CD4-positive, alpha-beta memory T cell (primary cell): Measurements from ENCODE around the gene DHCR24. TPM values are rescaled to one million over a fixed set of nuclear protein-coding genes. Genes with fewer than 3 reads are reported as not detected.

Source experiments
- CTCF ChIA-PET: fragments of 350-600 bp; sonication (Branson Sonifier 250); formaldehyde crosslinking; loops from one replicate; lab custom pipeline; 2021; ENCODE audit warnings: inconsistent platforms; ENCODE audit not compliant: partially characterized antibody; lab: Charles Lee
- POLR2A ChIA-PET: fragments of 350-600 bp; sonication (Branson Sonifier 250); formaldehyde crosslinking; loops from one replicate; lab custom pipeline; 2021; ENCODE audit not compliant: partially characterized antibody; lab: Charles Lee
- DNase-seq, 5 donors: peaks; one replicate each; pipeline versions ENCODE4 v3.0.0 to v3.0.0-alpha.2; 2020 to 2022; ENCODE audit warnings: mixed read lengths in 1 of 5
- H3K27ac ChIP-seq: one replicate; pipeline ENCODE4 v1.7.0; 2013; ENCODE audit warnings: low read depth, low read length
- H3K27me3 ChIP-seq: 2 replicates; pipeline ENCODE4 v1.7.0; 2013; ENCODE audit warnings: mild to moderate bottlenecking, low read length, moderate library complexity; ENCODE audit not compliant: insufficient read depth
- H3K36me3 ChIP-seq: 2 replicates; pipeline ENCODE4 v1.7.0; 2013; ENCODE audit warnings: mild to moderate bottlenecking, low read length, moderate library complexity; ENCODE audit not compliant: insufficient read depth
- H3K4me1 ChIP-seq: 2 replicates; pipeline ENCODE4 v1.7.0; 2013; ENCODE audit warnings: mild to moderate bottlenecking, low read length, moderate library complexity; ENCODE audit not compliant: insufficient read depth
- H3K4me3 ChIP-seq, 2 donors: one replicate each; pipeline ENCODE4 v1.7.0; 2013; ENCODE audit warnings: low read length in 2 of 2, mild to moderate bottlenecking in 1 of 2
- H3K9me3 ChIP-seq, 2 donors: one replicate each; pipeline ENCODE4 v1.7.0; 2013; ENCODE audit warnings: low read length in 2 of 2, control low read depth in 1 of 2; ENCODE audit not compliant: control insufficient read depth in 1 of 2
- H3K27ac Mint-ChIP-seq, 7 donors: one replicate each; pipeline ENCODE4 v1.8.0; 2020 to 2021; ENCODE audit warnings: mixed read lengths in 7 of 7, mild to moderate bottlenecking in 6 of 7, inconsistent platforms in 3 of 7, moderate library complexity in 3 of 7
- H3K27me3 Mint-ChIP-seq, 2 donors: one replicate each; pipeline ENCODE4 v1.8.0; 2020 to 2021; ENCODE audit warnings: mixed read lengths in 2 of 2
- H3K36me3 Mint-ChIP-seq, 2 donors: one replicate each; pipeline ENCODE4 v1.8.0; 2020 to 2021; ENCODE audit warnings: mixed read lengths in 2 of 2, inconsistent platforms in 1 of 2, mild to moderate bottlenecking in 1 of 2
- H3K4me1 Mint-ChIP-seq, 4 donors: one replicate each; pipeline ENCODE4 v1.8.0; 2020 to 2021; ENCODE audit warnings: mixed read lengths in 4 of 4, mild to moderate bottlenecking in 1 of 4
- H3K4me3 Mint-ChIP-seq, 8 donors: one replicate each; pipeline ENCODE4 v1.8.0; 2020 to 2021; ENCODE audit warnings: mixed read lengths in 8 of 8, mild to moderate bottlenecking in 7 of 8, moderate library complexity in 6 of 8, inconsistent platforms in 3 of 8
- H3K9me3 Mint-ChIP-seq, 8 donors: one replicate each; pipeline ENCODE4 v1.8.0; 2020 to 2021; ENCODE audit warnings: mixed read lengths in 8 of 8, mild to moderate bottlenecking in 5 of 8, inconsistent platforms in 3 of 8, moderate library complexity in 1 of 8
- intact Hi-C: fragments of 100-400 bp; cut with micrococcal nuclease; formaldehyde crosslinking; loops from one replicate; pipeline ENCODE4 v1.15.1; 2023
- polyA plus RNA-seq, 2 donors: library from polyadenylated mRNA; unstranded; fragments of 300-500 nt; fragmentation: Illumina TruSeq; gene quantifications; one replicate each; pipeline ENCODE4 v1.2.3, GENCODE V29; 2021
- total RNA-seq, 2 experiments: library from RNA; stranded (reverse); gene quantifications; one replicate each; pipeline ENCODE4 v1.2.3, GENCODE V29; 2021

DHCR24 gene
- total and polyA plus RNA-seq, 4 experiments from 2014 or later: 5.9 to 9.9 (median 7.3) TPM

DNA sequence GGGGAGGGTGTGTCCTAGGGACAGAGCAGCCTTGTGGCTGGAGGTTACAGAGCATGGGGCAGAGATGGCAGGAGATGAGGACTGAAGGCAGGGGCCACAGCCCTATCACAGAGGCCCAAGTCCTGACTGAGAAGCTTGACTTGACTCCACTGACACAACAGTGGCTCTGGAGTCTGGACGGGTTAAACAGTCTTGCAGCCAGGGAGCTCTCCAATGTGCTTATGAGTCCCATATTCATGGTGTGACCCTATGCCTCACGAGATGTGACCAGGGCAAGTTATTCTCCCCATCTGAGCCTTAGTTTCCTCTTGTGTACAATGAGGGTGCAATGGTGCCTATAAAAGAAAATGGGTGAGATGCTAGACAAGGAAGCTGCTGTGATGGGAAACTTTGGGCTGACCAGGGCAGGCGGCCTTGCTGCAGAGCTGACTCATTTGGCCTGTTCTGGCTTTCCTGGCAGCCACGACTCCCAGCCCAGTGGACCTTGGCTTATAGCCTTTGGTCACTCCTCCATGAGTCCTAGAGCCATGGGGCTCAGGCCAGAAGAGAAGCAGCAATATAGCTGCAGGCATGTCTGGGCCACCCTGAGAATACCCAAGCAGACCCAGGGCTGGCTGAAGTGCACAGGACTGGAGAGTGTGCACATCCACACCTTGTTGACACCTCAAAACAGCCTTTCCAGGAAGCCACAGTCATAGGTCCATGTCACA is 83.1 kb downstream of the DHCR24 start:
- CTCF ChIA-PET: interaction anchor here (0.9 to 1.5 kb wide), 3 partner anchors 11 to 130 kb away, joined by 4 to 5 read pairs (median 4); no protein-coding TSS in a partner anchor
- Histone ChIP-seq H3K27ac (no peak overlapping the region), H3K27me3 (no peaks in the 10 kb centered on the region), H3K36me3 (no peaks in the 10 kb centered on the region), H3K4me1 (peaks cover 37% of the 10 kb centered on the region), H3K4me3 (no peak overlapping the region), H3K9me3 (no peaks in the 10 kb centered on the region)
- Mint-ChIP-seq H3K9me3 (no peaks in the 10 kb centered on the region), H3K4me3 (peak overlapping the region in 6 of 8 donors; percentile 1 to 68 (median 40)), H3K36me3 (peaks cover 0 to 3% of the 10 kb centered on the region in 2 donors), H3K27me3 (no peaks in the 10 kb centered on the region), H3K4me1 (peaks cover 35 to 63% (median 45%) of the 10 kb centered on the region in 4 donors), H3K27ac (peak overlapping the region; percentile 47 to 88 (median 68))
- no peak for DNase-seq
- intact Hi-C loops: loop anchor here (5.0 kb wide), 2 partner anchors 397 to 752 kb away; partner anchors contain the start of genes SSBP3, TCEANC2 and TMEM59
- POLR2A ChIA-PET: interaction anchor here (0.7 to 0.8 kb wide), 2 partner anchors 89 to 1882 kb away, joined by 3 read pairs; partner anchors contain the start of genes ECHDC2 and TTC4

DNA sequence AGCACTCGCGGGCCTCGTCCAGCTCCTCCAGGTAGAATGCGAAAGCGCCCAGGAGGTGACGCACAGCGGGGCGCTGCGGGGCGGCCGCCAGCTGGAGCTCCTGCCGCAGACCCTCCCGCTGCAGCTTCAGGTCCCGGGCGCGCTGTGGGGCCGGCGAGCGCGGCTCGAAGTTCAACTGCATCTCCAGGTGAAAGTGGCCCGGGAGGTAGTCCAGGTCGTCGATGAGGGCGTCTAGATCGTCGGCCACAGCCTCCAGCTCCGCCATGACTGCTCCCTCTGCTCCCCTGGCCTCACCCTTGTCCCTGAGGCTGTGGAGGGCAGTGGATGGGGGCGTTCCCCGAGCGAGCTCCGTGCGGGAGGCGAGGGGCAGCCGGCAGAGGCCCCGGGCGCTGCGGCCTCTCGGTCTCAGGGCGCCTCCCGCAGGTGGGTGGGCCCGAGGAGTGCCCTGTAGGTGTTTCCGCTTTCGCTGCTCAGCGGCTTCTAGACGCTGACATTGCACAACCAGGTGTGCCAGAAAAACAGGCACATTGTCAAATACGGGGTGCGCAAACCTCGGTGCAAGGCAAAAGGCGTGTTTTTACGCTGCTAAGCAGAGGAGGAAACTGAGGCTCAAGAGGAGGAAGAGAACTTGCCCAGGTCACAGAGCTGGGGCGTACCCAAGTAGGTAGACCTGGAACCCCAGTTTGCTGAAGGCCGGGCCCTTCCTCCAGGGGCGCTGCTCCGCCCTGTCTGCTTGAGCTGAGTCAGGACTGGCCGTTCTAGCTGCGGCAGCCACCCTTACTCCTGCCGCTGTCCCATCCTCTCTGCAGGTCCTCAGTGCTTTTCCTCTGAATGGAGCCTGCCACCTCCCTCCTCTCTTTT is 85.9 kb downstream of the DHCR24 start, which contains the start of gene TTC22:
Gene TTC22, minus strand, starts transcription at position 425 of the 861 bp plus-strand sequence. Its CDS starts 160 bp downstream, at position 265.
- peak; percentile 65 to 77 (median 70) for DNase-seq
- Mint-ChIP-seq H3K36me3 (peaks cover 7 to 18% of the 10 kb centered on the region in 2 donors), H3K27ac (peak within 1 kb of the TSS; percentile 89 to 98 (median 96)), H3K9me3 (no peaks in the 10 kb centered on the region), H3K27me3 (no peaks in the 10 kb centered on the region), H3K4me3 (peak within 1 kb of the TSS; percentile 90 to 99 (median 96)), H3K4me1 (peaks cover 40 to 73% (median 57%) of the 10 kb centered on the region in 4 donors)
- intact Hi-C loops: loop anchor here (2.0 to 5.0 kb wide), 5 partner anchors 36 to 749 kb away; partner anchors contain the start of genes PARS2, SSBP3, TCEANC2 and TMEM59
- ChIA-PET CTCF (interaction anchor here (0.6 to 3.5 kb wide), 38 partner anchors 9 to 940 kb away, joined by 3 to 29 read pairs (median 4); partner anchors contain the start of genes CYB5RL, MRPL37, PARS2 and TCEANC2), POLR2A (interaction anchor here (0.6 to 3.7 kb wide), 14 partner anchors 9 to 855 kb away, joined by 3 to 24 read pairs (median 4); partner anchors contain the start of genes IFT25, LRRC42, PARS2 and SSBP3)
- Histone ChIP-seq H3K9me3 (no peaks in the 10 kb centered on the region), H3K27me3 (no peaks in the 10 kb centered on the region), H3K4me1 (peaks cover 46% of the 10 kb centered on the region), H3K27ac (peak within 1 kb of the TSS; percentile 68), H3K4me3 (peak within 1 kb of the TSS; percentile 89 to 90), H3K36me3 (no peaks in the 10 kb centered on the region)

DNA sequence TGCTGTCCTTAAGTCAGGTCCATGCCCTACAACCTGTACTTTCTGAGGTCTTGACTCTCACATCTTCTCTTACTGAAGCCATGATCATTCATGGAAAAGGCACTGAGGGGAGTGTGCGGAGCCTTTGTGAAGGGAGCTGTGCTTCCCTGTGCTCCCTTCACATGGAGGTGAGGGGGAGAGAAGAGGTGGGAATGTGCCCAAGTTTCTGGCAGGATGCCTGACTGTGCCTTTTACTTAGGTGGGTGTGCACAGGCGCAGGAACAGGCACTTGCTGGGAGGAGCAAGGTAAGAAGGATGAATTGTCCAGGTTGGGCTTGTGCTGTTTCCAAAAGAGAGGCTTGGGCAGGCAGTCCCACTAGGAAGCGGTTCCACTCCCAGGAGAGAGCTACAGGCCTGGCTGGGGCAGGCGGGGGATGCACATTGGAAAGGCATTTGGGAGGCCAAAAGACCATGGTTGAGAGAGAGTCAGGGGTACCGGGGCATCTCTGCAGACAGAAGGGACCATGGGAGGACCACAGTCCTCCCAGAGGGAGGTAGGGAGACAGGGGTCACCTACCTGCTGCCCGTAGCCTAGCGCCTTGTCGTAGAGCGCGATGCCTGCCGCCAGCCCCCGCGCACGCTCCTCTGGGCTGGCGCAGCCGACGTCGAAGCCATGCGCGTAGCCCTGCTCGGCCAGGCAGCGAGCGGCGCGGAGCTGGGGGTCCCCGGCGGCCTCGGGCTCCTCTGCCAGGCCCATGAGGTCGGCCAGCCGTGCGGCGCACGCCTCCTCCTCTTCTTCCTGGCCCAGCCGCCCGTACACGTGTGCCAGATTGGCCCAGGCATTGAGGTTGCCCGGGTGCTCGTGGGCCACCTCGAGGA is 86.7 kb downstream of the DHCR24 start:
- Histone ChIP-seq H3K4me1 (peaks cover 46% of the 10 kb centered on the region), H3K36me3 (no peaks in the 10 kb centered on the region), H3K27ac (peak overlapping the region; percentile 68), H3K4me3 (peak overlapping the region; percentile 89 to 90), H3K27me3 (no peaks in the 10 kb centered on the region), H3K9me3 (no peaks in the 10 kb centered on the region)
- H3K27ac Mint-ChIP-seq: peak overlapping the region; percentile 85 to 94 (median 89)
- POLR2A ChIA-PET: interaction anchor here (0.6 to 3.7 kb wide), 13 partner anchors 8 to 854 kb away, joined by 3 to 24 read pairs (median 4); partner anchors contain the start of genes IFT25, LRRC42, PARS2 and SSBP3
- H3K4me1 Mint-ChIP-seq: peaks cover 40 to 81% (median 63%) of the 10 kb centered on the region in 4 donors
- H3K9me3 Mint-ChIP-seq: no peaks in the 10 kb centered on the region
- CTCF ChIA-PET: interaction anchor here (0.8 to 3.5 kb wide), 27 partner anchors 8 to 939 kb away, joined by 3 to 29 read pairs (median 5); partner anchors contain the start of gene PARS2
- DNase-seq: no peak
- no peaks in the 10 kb centered on the region for H3K27me3 Mint-ChIP-seq
- H3K36me3 Mint-ChIP-seq: peaks cover 14 to 27% of the 10 kb centered on the region in 2 donors
- peak overlapping the region; percentile 90 to 99 (median 96) for H3K4me3 Mint-ChIP-seq
- intact Hi-C loops: loop anchor here (2.0 to 5.0 kb wide), 5 partner anchors 35 to 748 kb away; partner anchors contain the start of genes PARS2, SSBP3, TCEANC2 and TMEM59

Other genes starting within 250 kb of the DHCR24 start
- gene MROH7, start 245.4 kb downstream of the DHCR24 start, total RNA-seq: under 1 TPM; 0.22 to 0.38 TPM
- gene MROH7, start 245.4 kb downstream of the DHCR24 start, polyA plus RNA-seq: not detected
- gene TTC4, start 171.3 kb downstream of the DHCR24 start, total RNA-seq: 10 to 100 TPM; 20.0 to 24.5 TPM
- 10 to 100 TPM; 21.5 to 24.4 TPM for gene TTC4, start 171.3 kb downstream of the DHCR24 start, polyA plus RNA-seq
- 1 to 10 TPM; 5.0 to 6.0 TPM for gene PARS2, start 122.7 kb downstream of the DHCR24 start, total RNA-seq
- gene PARS2, start 122.7 kb downstream of the DHCR24 start, polyA plus RNA-seq: 1 to 10 TPM in 1 of 2 donors, under 1 TPM in 1; 0.42 to 4.0 TPM
- 10 to 100 TPM; 18.6 to 19.0 TPM for gene TTC22, start 85.9 kb downstream of the DHCR24 start, total RNA-seq
- gene TTC22, start 85.9 kb downstream of the DHCR24 start, polyA plus RNA-seq: 1 to 10 TPM; 1.4 to 5.5 TPM
- gene TMEM61, start 93.4 kb upstream of the DHCR24 start, total RNA-seq: not detected
- not detected for gene TMEM61, start 93.4 kb upstream of the DHCR24 start, polyA plus RNA-seq
- not detected for gene BSND, start 111.7 kb upstream of the DHCR24 start, total RNA-seq
- not detected for gene BSND, start 111.7 kb upstream of the DHCR24 start, polyA plus RNA-seq
- not detected for gene PCSK9, start 152.4 kb upstream of the DHCR24 start, total RNA-seq
- not detected for gene PCSK9, start 152.4 kb upstream of the DHCR24 start, polyA plus RNA-seq